ENCODE measurements around the gene TRANK1. TPM values are rescaled to one million over a fixed set of nuclear protein-coding genes. Genes with fewer than 3 reads are reported as not detected.

TRANK1 gene
- total and polyA plus RNA-seq, 2 experiments from 2014 or later, result 5.2 to 10.3 TPM

GRCh38 chr3:36850743-36851142 lies 94.1 kb downstream of the TRANK1 start:
- Histone ChIP-seq H3K9me3 (ENCODE audit: low read depth) (no peaks in the 10 kb centered on the region), H2AFZ (no peak overlapping the region), H3K4me3 (no peak overlapping the region), H3K27me3 (replicated peaks; ENCODE audit: insufficient read depth) (no peaks in the 10 kb centered on the region), H3K9me2 (ENCODE audit: insufficient read depth) (no peaks in the 10 kb centered on the region), H3K27ac (no peak overlapping the region), H3K4me2 (ENCODE audit: unreplicated experiment) (no peak overlapping the region), H3K9ac (no peak overlapping the region), H3K79me2 (ENCODE audit: insufficient read depth) (no peaks in the 10 kb centered on the region), H3K4me1 (ENCODE audit: insufficient read depth) (no peaks in the 10 kb centered on the region), H3K36me3 (ENCODE audit: low read depth) (0 out of 2 replicates have a peak, but pooled peaks cover 6% of the 10 kb centered on the region), H4K20me1 (ENCODE audit: insufficient read depth) (no peaks in the 10 kb centered on the region), H3F3A (ENCODE audit: insufficient read depth) (no peaks in the 10 kb centered on the region)
- in situ Hi-C loops (cut with MboI), result no loop called here
- no peak for DNase-seq
- TF ChIP-seq EZH2phosphoT487 (IDR thresholded peaks at IDR 0.05; ENCODE audit: insufficient read depth, low read depth) (no peak), EZH2 (IDR thresholded peaks at IDR 0.05; ENCODE audit: insufficient read depth, poor library complexity, severe bottlenecking) (no peak)
- 82 to 95% methylated on average over 1 of the region's 1 CpG for WGBS, 2 experiments (ENCODE audit: low coverage in 1 of 2, low lambda C conversion rate in 2 of 2, missing lambda C conversion rate in 2 of 2)

GRCh38 chr3:36846406-36846805 lies 98.4 kb downstream of the TRANK1 start:
- in situ Hi-C loops (cut with MboI), result no loop called here
- H3K4me1 ChIP-seq (ENCODE audit: insufficient read depth), result no peaks in the 10 kb centered on the region
- H3K9ac ChIP-seq, result no peak overlapping the region
- no peak for DNase-seq
- no peaks in the 10 kb centered on the region for H4K20me1 ChIP-seq (ENCODE audit: insufficient read depth)
- H3K36me3 ChIP-seq (ENCODE audit: low read depth), result 0 out of 2 replicates have a peak, but pooled peaks cover 6% of the 10 kb centered on the region
- no peaks in the 10 kb centered on the region for H3F3A ChIP-seq (ENCODE audit: insufficient read depth)
- H3K4me3 ChIP-seq, result no peak overlapping the region
- no peaks in the 10 kb centered on the region for H3K9me3 ChIP-seq (ENCODE audit: low read depth)
- no peaks in the 10 kb centered on the region for H3K9me2 ChIP-seq (ENCODE audit: insufficient read depth)
- no peaks in the 10 kb centered on the region for H3K27me3 ChIP-seq (replicated peaks; ENCODE audit: insufficient read depth)
- H3K4me2 ChIP-seq (ENCODE audit: unreplicated experiment), result no peak overlapping the region
- 73 to 78% methylated on average over 1 of the region's 1 CpG for WGBS, 2 experiments (ENCODE audit: low coverage in 1 of 2, low lambda C conversion rate in 2 of 2, missing lambda C conversion rate in 2 of 2)
- no peaks in the 10 kb centered on the region for H3K79me2 ChIP-seq (ENCODE audit: insufficient read depth)
- TF ChIP-seq EZH2 (IDR thresholded peaks at IDR 0.05; ENCODE audit: insufficient read depth, poor library complexity, severe bottlenecking) (no peak), EZH2phosphoT487 (IDR thresholded peaks at IDR 0.05; ENCODE audit: insufficient read depth, low read depth) (no peak)
- no peak overlapping the region for H2AFZ ChIP-seq
- no peak overlapping the region for H3K27ac ChIP-seq

GRCh38 chr3:36843065-36844051 lies 101.5 kb downstream of the TRANK1 start:
- H3K9me3 ChIP-seq (ENCODE audit: low read depth), result no peaks in the 10 kb centered on the region
- in situ Hi-C loops (cut with MboI), result no loop called here
- H3K27ac ChIP-seq, result no peak overlapping the region
- no peak overlapping the region for H3K4me3 ChIP-seq
- H3K27me3 ChIP-seq (replicated peaks; ENCODE audit: insufficient read depth), result no peaks in the 10 kb centered on the region
- no peaks in the 10 kb centered on the region for H4K20me1 ChIP-seq (ENCODE audit: insufficient read depth)
- H3K9ac ChIP-seq, result no peak overlapping the region
- no peak overlapping the region for H2AFZ ChIP-seq
- H3K36me3 ChIP-seq (ENCODE audit: low read depth), result 0 out of 2 replicates have a peak, but pooled peaks cover 6% of the 10 kb centered on the region
- no peaks in the 10 kb centered on the region for H3K4me1 ChIP-seq (ENCODE audit: insufficient read depth)
- 30 to 37% methylated on average over 4 of the region's 4 CpGs for WGBS, 2 experiments (ENCODE audit: low coverage in 1 of 2, low lambda C conversion rate in 2 of 2, missing lambda C conversion rate in 2 of 2)
- peak; percentile 70 for DNase-seq
- no peaks in the 10 kb centered on the region for H3K79me2 ChIP-seq (ENCODE audit: insufficient read depth)
- H3K4me2 ChIP-seq (ENCODE audit: unreplicated experiment), result no peak overlapping the region
- H3K9me2 ChIP-seq (ENCODE audit: insufficient read depth), result no peaks in the 10 kb centered on the region
- TF ChIP-seq EZH2 (IDR thresholded peaks at IDR 0.05; ENCODE audit: insufficient read depth, poor library complexity, severe bottlenecking) (no peak), EZH2phosphoT487 (IDR thresholded peaks at IDR 0.05; ENCODE audit: insufficient read depth, low read depth) (no peak)
- H3F3A ChIP-seq (ENCODE audit: insufficient read depth), result no peaks in the 10 kb centered on the region

- no peaks in the 10 kb centered on the region for H3K9me3 ChIP-seq (ENCODE audit: low read depth)
- no peaks in the 10 kb centered on the region for H3K9me2 ChIP-seq (ENCODE audit: insufficient read depth)
- no peak overlapping the region for H3K27ac ChIP-seq
- in situ Hi-C loops (cut with MboI), result no loop called here
- no peak overlapping the region for H3K4me2 ChIP-seq (ENCODE audit: unreplicated experiment)
- 85 to 90% methylated on average over 5 of the region's 5 CpGs for WGBS, 2 experiments (ENCODE audit: low coverage in 1 of 2, low lambda C conversion rate in 2 of 2, missing lambda C conversion rate in 2 of 2)
- H3K79me2 ChIP-seq (ENCODE audit: insufficient read depth), result no peaks in the 10 kb centered on the region
- H3K9ac ChIP-seq, result no peak overlapping the region
- H3F3A ChIP-seq (ENCODE audit: insufficient read depth), result no peaks in the 10 kb centered on the region
- 0 out of 2 replicates have a peak, but pooled peaks cover 6% of the 10 kb centered on the region for H3K36me3 ChIP-seq (ENCODE audit: low read depth)
- no peaks in the 10 kb centered on the region for H3K27me3 ChIP-seq (replicated peaks; ENCODE audit: insufficient read depth)
- no peaks in the 10 kb centered on the region for H4K20me1 ChIP-seq (ENCODE audit: insufficient read depth)
- no peak overlapping the region for H2AFZ ChIP-seq
- H3K4me3 ChIP-seq, result no peak overlapping the region
- no peaks in the 10 kb centered on the region for H3K4me1 ChIP-seq (ENCODE audit: insufficient read depth)
- DNase-seq, result peak; percentile 15
- TF ChIP-seq EZH2 (IDR thresholded peaks at IDR 0.05; ENCODE audit: insufficient read depth, poor library complexity, severe bottlenecking), result no peak
- TF ChIP-seq EZH2phosphoT487 (IDR thresholded peaks at IDR 0.05; ENCODE audit: insufficient read depth, low read depth), result no peak
Observed at GRCh38 chr3:36842275-36842674, 102.6 kb downstream of the TRANK1 start.
